ENCODE results near the gene SPRY2. TPM values are rescaled to one million over a fixed set of nuclear protein-coding genes. Genes with fewer than 3 reads are reported as not detected.

SPRY2 gene
- total and polyA plus RNA-seq, 2 of the 13 experiments (the other 11 are each of a cell fraction or from before 2014, with no cell fraction given): 7.4 to 25.1 TPM

DNA sequence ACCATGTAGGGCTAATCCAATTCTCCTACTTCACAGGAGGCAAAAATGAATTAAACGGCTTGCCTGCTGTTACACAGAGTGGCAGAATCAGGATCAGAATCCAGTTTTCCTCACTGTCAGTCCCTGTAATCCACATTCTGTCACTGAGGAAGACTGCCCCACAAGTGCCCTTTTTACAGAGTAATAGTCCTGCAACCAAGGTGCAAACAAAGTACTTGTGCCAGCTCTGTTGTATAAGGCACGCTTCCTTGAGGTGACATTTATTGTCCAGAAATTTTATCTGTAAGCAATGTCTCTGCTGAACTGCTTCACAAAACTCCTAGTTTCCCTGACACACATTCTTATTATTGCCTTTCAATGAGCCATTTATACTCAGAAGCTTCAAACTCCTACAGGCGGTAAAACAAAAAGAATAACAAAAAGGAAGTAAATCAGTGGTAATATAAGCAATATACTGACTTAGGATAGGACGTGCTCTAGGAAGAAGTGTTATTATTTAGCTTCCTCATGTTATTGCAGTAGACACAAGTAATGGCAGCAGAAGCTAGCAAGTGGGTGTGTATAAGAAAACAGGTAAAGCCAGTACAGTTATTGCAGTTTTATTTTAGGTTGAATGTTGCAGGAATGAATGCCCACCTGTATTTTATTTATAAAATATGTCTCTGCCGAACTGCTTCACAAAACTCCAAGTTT lies 28.8 kb downstream of the SPRY2 start:
- DNase-seq (ENCODE audit: low spot score) (no peak), ATAC-seq (no peak), FAIRE-seq (no peak)
- Histone ChIP-seq H3K4me1 (ENCODE audit: insufficient read depth, low read length) (no peaks in the 10 kb centered on the region), H3K36me3 (replicated peaks in 1 of 2; ENCODE audit: control insufficient read depth in 1 of 2, insufficient read depth in 2 of 2, low read length in 2 of 2) (no peaks in the 10 kb centered on the region), H3K4me2 (ENCODE audit: low read depth, low read length) (no peak overlapping the region), H3K79me2 (ENCODE audit: insufficient read depth, low read length) (no peaks in the 10 kb centered on the region), H3K4me3 (replicated peaks in 1 of 3; ENCODE audit: insufficient read depth in 1 of 3, low read depth in 2 of 3, low read length in 3 of 3) (no peak overlapping the region), H3K9me3 (ENCODE audit: low read length) (no peaks in the 10 kb centered on the region), H2AFZ (ENCODE audit: low read length) (no peak overlapping the region), H3K27me3 (ENCODE audit: control insufficient read depth in 1 of 2, insufficient read depth in 2 of 2, low read length in 2 of 2) (no peaks in the 10 kb centered on the region; a peak in 1 of 5 replicates), H3K9ac (ENCODE audit: insufficient read depth, low read depth, low read length) (no peak overlapping the region), H3K27ac (ENCODE audit: extremely low read length, insufficient read depth, low read length) (no peak overlapping the region), H4K20me1 (ENCODE audit: insufficient read depth, low read length) (no peaks in the 10 kb centered on the region)
- intact Hi-C loops (cut with micrococcal nuclease; ENCODE audit: unreplicated experiment): no loop called here
- in situ Hi-C loops (cut with HindIII; ENCODE audit: extremely low pct_ligation_motif_present, low pct_unique_long_range_greater_than_20kb): no loop called here
- no TSS peak for BruUV-seq (replicated peaks)
- ChIA-PET POLR2A (no interaction called here), CTCF (ENCODE audit: low intra/inter-chr PET ratio, low total read pairs) (no interaction called here)
- WGBS (ENCODE audit: low lambda C conversion rate): 57% methylated on average over 5 of the region's 5 CpGs
- no peak for TF ChIP-seq XRCC5 (optimal IDR thresholded peaks at IDR 0.05; ENCODE audit: low read length)
- no peak for TF ChIP-seq KDM5A (IDR thresholded peaks at IDR 0.05; ENCODE audit: borderline replicate concordance, low read length)
- TF ChIP-seq ZNF24 (IDR thresholded peaks at IDR 0.05): no peak
- no peak for TF ChIP-seq MLXIP (CRISPR knock-in tag; IDR thresholded peaks at IDR 0.05; ENCODE audit: borderline replicate concordance)
- TF ChIP-seq ZFP36L1 (CRISPR knock-in tag; IDR thresholded peaks at IDR 0.05): no peak
- no peak for TF ChIP-seq BHLHE40 (IDR thresholded peaks at IDR 0.05; ENCODE audit: low read length)
- TF ChIP-seq SOX6 (IDR thresholded peaks at IDR 0.05): no peak
- TF ChIP-seq SOX6 (CRISPR knock-in tag; IDR thresholded peaks at IDR 0.05): no peak
- TF ChIP-seq HES4 (CRISPR knock-in tag; IDR thresholded peaks at IDR 0.05; ENCODE audit: borderline replicate concordance): no peak
- no peak for TF ChIP-seq ZNF879 (CRISPR knock-in tag; IDR thresholded peaks at IDR 0.05)
- TF ChIP-seq NAIF1 (CRISPR knock-in tag; IDR thresholded peaks at IDR 0.05; ENCODE audit: borderline replicate concordance): no peak
- no peak for TF ChIP-seq RBM39 (IDR thresholded peaks at IDR 0.05; ENCODE audit: low read depth, low read length, poor library complexity, severe bottlenecking)
- TF ChIP-seq, protein P1, sequence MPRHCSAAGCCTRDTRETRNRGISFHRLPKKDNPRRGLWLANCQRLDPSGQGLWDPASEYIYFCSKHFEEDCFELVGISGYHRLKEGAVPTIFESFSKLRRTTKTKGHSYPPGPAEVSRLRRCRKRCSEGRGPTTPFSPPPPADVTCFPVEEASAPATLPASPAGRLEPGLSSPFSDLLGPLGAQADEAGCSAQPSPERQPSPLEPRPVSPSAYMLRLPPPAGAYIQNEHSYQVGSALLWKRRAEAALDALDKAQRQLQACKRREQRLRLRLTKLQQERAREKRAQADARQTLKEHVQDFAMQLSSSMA (CRISPR knock-in tag; IDR thresholded peaks at IDR 0.05): no peak
- TF ChIP-seq, protein P2, sequence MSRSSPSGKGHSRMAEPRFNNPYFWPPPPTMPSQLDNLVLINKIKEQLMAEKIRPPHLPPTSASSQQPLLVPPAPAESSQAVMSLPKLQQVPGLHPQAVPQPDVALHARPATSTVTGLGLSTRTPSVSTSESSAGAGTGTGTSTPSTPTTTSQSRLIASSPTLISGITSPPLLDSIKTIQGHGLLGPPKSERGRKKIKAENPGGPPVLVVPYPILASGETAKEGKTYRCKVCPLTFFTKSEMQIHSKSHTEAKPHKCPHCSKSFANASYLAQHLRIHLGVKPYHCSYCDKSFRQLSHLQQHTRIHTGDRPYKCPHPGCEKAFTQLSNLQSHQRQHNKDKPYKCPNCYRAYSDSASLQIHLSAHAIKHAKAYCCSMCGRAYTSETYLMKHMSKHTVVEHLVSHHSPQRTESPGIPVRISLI (CRISPR knock-in tag; IDR thresholded peaks at IDR 0.05; ENCODE audit: borderline replicate concordance): no peak
- no peak for TF ChIP-seq TARDBP (CRISPR knock-in tag; IDR thresholded peaks at IDR 0.05)
- no peak for TF ChIP-seq ATF7-NPFF (CRISPR knock-in tag; IDR thresholded peaks at IDR 0.05; ENCODE audit: low read depth)
- no peak for TF ChIP-seq ZBTB49 (CRISPR knock-in tag; IDR thresholded peaks at IDR 0.05; ENCODE audit: borderline replicate concordance)
- TF ChIP-seq BCL6 (CRISPR knock-in tag; IDR thresholded peaks at IDR 0.05): no peak

All from HepG2 (cell line).